Transverse colon (tissue), 4 donors: ENCODE results near the gene BGN. TPM values are rescaled to one million over a fixed set of nuclear protein-coding genes. Genes with fewer than 3 reads are reported as not detected.

Source experiments
- DNase-seq: peaks from one replicate; pipeline ENCODE4 v3.0.0-alpha.2; 2019
- H3K27ac ChIP-seq, 4 donors: fragments of 200-600 bp; sonication (generic); 2 replicates each; pipeline ENCODE4 v1.5.1; 2016 to 2018; ENCODE audit warnings: inconsistent platforms in 4 of 4
- H3K27me3 ChIP-seq: fragments of 200-600 bp; sonication (generic); 2 replicates; pipeline ENCODE4 v1.5.1; 2017; ENCODE audit warnings: inconsistent platforms
- H3K36me3 ChIP-seq, 4 donors: fragments of 200-600 bp; sonication (generic); 2 replicates each; pipeline ENCODE4 v1.5.1; 2017 to 2019; ENCODE audit warnings: inconsistent platforms in 4 of 4
- H3K4me1 ChIP-seq, 4 donors: fragments of 200-600 bp; sonication (generic); 2 replicates each; pipeline ENCODE4 v1.5.1; 2017 to 2020; ENCODE audit warnings: inconsistent platforms in 4 of 4
- H3K4me3 ChIP-seq, 4 donors: fragments of 200-600 bp; sonication (generic); 1 replicate in 1 of 4; 2 replicates in 3 of 4; pipeline versions ENCODE4 v1.5.1 to v1.6.1; 2017 to 2019; ENCODE audit warnings: inconsistent platforms in 4 of 4
- H3K9me3 ChIP-seq, 2 donors: fragments of 200-600 bp; sonication (generic); 2 replicates each; pipeline ENCODE4 v1.5.1; 2017 to 2019; ENCODE audit warnings: inconsistent platforms in 2 of 2
- EP300 ChIP-seq: sonication (generic); formaldehyde crosslinking; IDR thresholded peaks from one replicate; pipeline ENCODE4 v1.6.1; 2017; ENCODE audit warnings: antibody characterized with exemption, low read depth
- POLR2A ChIP-seq: fragments of 450-650 bp; IDR thresholded peaks from one replicate; pipeline ENCODE4 v1.6.1; 2016; ENCODE audit warnings: antibody characterized with exemption, mild to moderate bottlenecking, moderate library complexity
- POLR2AphosphoS5 ChIP-seq, 3 donors: sonication (generic); formaldehyde crosslinking; IDR thresholded peaks; one replicate each; pipeline ENCODE4 v1.6.1; 2016; ENCODE audit warnings: antibody characterized with exemption in 3 of 3
- WGBS, 2 donors: methylation state at CpG; one replicate each; pipeline ENCODE4 v1.1.5; 2018; ENCODE audit warnings: low coverage in 1 of 2; 5-methylcytosine and 5-hydroxymethylcytosine counted together
- in situ Hi-C, 4 donors: fragments of 200-750 bp; cut with MboI; loops; one replicate each; pipeline versions ENCODE4 v1.15.0 to v1.15.1; 2017; ENCODE audit warnings: low sequenced_read_pairs in 3 of 4, low pct_ligation_motif_present in 1 of 4, low pct_unique_long_range_greater_than_20kb in 1 of 4
- intact Hi-C: fragments of 100-400 bp; cut with DNase I; formaldehyde crosslinking; loops from one replicate; pipeline ENCODE4 v1.15.1; 2023; ENCODE audit warnings: low total_unique reads
- total RNA-seq, 4 donors: library from RNA; depleted of rRNA; stranded (reverse); fragments of >200 nt; gene quantifications; one replicate each; pipeline ENCODE4 v1.1.0, GENCODE V29; 2016
- TF ChIP-seq, protein P1 (sequence below), 5 experiments: fragments of 200-600 bp in 3 of 5; fragments of 450-650 bp in 2 of 5; sonication (generic) in 3 of 5; IDR thresholded peaks; 1 replicate in 2 of 5; 2 replicates in 3 of 5; pipeline ENCODE4 v1.5.1; 2016 to 2017; ENCODE audit warnings: antibody characterized with exemption in 5 of 5, inconsistent platforms in 3 of 5, mild to moderate bottlenecking in 2 of 5, moderate library complexity in 1 of 5

The BGN gene
- total RNA-seq, 4 donors from 2014 or later = 3.8 to 67.1 (median 10.5) TPM

DNA sequence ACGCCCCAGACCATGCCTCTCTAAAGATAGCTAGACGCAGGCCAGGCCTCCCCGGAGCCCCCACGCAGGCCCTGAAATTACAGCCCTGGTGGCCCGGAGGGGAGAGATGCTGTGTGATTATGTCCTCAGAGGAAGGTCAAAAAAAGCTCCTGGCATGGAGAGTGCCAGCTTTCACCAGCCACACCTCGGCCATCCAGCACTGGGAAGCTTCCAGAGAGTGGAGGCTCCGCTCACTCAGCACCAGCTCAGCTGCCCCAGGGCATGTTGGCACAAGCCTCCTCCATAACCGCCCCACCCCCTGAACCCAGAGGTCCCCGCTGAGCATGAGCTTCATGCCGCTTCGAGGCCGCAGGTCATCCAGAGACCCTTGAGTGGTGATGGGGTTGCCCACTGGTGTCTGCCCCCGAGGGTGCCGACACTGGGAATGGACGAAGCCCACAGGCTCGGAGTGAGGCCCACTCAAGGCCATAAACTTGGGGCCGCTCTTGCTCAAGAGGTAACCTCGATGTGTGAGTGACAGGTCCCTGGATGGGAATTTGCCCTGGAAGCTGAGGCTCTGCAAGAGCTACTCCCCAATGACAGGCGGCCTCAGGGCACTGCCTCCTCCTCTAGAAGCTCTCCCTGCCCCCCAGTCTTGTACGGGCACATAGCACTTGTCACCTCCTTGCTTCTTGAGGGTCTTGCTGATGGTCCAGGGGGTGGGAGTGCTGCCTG is 4.4 kb upstream of the BGN start:
- in situ Hi-C loops (no loop called here), intact Hi-C loops (no loop called here)
- H3K4me1 ChIP-seq = peaks cover 0 to 5% (median 0%) of the 10 kb centered on the region in 4 donors
- H3K27ac ChIP-seq = no peak overlapping the region
- peaks cover 3% of the 10 kb centered on the region for H3K27me3 ChIP-seq
- TF ChIP-seq POLR2AphosphoS5 (IDR thresholded peaks at IDR 0.05) (no peak), POLR2A (no peak), EP300 (no peak)
- TF ChIP-seq, protein P1, sequence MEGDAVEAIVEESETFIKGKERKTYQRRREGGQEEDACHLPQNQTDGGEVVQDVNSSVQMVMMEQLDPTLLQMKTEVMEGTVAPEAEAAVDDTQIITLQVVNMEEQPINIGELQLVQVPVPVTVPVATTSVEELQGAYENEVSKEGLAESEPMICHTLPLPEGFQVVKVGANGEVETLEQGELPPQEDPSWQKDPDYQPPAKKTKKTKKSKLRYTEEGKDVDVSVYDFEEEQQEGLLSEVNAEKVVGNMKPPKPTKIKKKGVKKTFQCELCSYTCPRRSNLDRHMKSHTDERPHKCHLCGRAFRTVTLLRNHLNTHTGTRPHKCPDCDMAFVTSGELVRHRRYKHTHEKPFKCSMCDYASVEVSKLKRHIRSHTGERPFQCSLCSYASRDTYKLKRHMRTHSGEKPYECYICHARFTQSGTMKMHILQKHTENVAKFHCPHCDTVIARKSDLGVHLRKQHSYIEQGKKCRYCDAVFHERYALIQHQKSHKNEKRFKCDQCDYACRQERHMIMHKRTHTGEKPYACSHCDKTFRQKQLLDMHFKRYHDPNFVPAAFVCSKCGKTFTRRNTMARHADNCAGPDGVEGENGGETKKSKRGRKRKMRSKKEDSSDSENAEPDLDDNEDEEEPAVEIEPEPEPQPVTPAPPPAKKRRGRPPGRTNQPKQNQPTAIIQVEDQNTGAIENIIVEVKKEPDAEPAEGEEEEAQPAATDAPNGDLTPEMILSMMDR (IDR thresholded peaks at IDR 0.05) = no peak
- no peaks in the 10 kb centered on the region for H3K36me3 ChIP-seq
- no peak overlapping the region for H3K4me3 ChIP-seq
- H3K9me3 ChIP-seq = no peaks in the 10 kb centered on the region
- WGBS, 2 donors = 87% methylated on average over 20 of the region's 20 CpGs; no CpG with 5 or more reads in 1 of the 2 donors
- DNase-seq = no peak

DNA sequence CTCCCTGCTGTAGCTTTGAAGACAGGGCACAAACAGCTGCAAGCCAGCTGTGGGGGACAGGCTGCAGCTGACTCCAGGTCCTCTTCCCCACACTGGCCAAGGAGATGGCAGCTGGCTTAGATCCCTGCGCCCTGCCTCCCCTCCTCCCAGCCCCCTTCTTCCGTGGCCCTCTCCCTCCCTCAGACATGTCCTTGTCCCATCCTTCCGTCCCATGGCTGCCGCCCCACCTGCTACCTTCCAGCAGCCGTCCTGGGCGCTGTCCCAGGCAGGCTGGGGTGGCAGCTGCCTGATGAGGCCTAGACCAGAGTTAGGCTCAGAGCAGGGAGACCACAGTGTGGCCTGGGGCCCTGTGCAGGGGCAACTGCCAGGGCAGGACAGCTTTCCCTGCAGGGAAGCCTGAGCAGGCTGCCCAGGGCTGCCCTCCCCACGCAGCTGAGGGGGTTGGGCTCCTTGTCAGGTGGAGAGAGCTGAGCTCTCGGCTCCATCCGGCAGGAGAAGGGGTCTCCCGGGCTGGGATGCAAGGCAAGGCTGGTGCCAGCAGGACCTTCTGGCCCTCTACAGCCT is 3.3 kb upstream of the BGN start:
- intact Hi-C loops = no loop called here
- DNase-seq = no peak
- no peak for TF ChIP-seq POLR2A
- TF ChIP-seq, protein P1 (IDR thresholded peaks at IDR 0.05) = no peak
- no peak for TF ChIP-seq EP300
- no peak for TF ChIP-seq POLR2AphosphoS5 (IDR thresholded peaks at IDR 0.05)
- Histone ChIP-seq H3K4me1 (peaks cover 0 to 5% (median 0%) of the 10 kb centered on the region in 4 donors), H3K36me3 (no peaks in the 10 kb centered on the region), H3K9me3 (no peaks in the 10 kb centered on the region), H3K27ac (no peak overlapping the region), H3K4me3 (no peak overlapping the region), H3K27me3 (peaks cover 7% of the 10 kb centered on the region)
- WGBS, 2 donors = 83% methylated on average over 6 of the region's 10 CpGs; no CpG with 5 or more reads in 1 of the 2 donors
- in situ Hi-C loops = no loop called here

DNA sequence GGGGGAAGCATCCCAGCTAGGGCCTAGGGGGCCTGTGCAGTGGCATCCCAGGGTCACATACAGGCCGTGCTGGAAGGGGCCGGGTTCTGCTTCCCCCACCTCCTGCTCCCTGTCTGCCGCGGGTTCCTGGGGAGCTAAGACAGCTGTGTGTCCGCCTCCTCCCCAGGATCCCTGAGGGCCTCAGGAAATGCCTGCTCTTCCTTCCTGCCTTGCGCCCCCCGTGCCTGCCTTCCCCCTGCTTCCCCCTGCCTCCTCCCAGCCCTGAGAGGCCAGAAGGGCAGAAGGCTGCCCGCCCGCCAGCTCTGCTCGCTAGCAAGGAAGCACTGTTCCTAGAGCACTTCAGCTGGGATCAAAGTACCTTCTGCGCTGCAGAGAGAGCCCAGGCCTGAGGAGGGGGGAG is 2.9 kb upstream of the BGN start:
- in situ Hi-C loops = no loop called here
- TF ChIP-seq, protein P1 (IDR thresholded peaks at IDR 0.05) = no peak
- TF ChIP-seq EP300 (no peak), POLR2A (no peak), POLR2AphosphoS5 (IDR thresholded peaks at IDR 0.05) (no peak)
- Histone ChIP-seq H3K27me3 (peaks cover 7% of the 10 kb centered on the region), H3K9me3 (no peaks in the 10 kb centered on the region), H3K36me3 (no peaks in the 10 kb centered on the region), H3K4me3 (no peak overlapping the region), H3K4me1 (peaks cover 0 to 5% (median 0%) of the 10 kb centered on the region in 4 donors), H3K27ac (no peak overlapping the region)
- no peak for DNase-seq
- intact Hi-C loops = no loop called here
- 51% methylated on average over 11 of the region's 11 CpGs; no CpG with 5 or more reads in 1 of the 2 donors for WGBS, 2 donors

DNA sequence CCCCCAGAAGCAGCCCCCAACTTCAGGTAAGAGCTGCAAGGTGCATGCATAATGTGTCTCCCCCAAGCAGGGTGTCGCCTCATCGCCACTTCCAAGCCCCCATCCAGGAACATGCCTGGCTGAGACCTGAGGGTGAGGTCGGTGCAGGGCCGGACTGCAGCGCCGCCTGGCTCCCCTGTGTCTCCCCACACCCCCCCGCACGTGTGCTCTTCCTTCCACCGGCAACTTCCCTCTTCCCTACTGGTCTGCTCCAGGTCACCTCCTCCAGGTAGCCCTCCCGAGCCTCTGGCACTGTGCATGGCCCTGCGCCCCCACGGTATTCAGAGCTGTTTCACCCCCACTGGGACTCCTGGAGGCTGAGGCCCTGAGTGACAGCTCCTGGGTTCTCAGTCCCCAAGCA is 2.2 kb upstream of the BGN start:
- peaks cover 7% of the 10 kb centered on the region for H3K27me3 ChIP-seq
- no peak overlapping the region for H3K4me3 ChIP-seq
- no peaks in the 10 kb centered on the region for H3K36me3 ChIP-seq
- H3K27ac ChIP-seq = no peak overlapping the region
- no peak for DNase-seq
- TF ChIP-seq POLR2A (no peak), POLR2AphosphoS5 (IDR thresholded peaks at IDR 0.05) (no peak), EP300 (no peak)
- TF ChIP-seq, protein P1 (IDR thresholded peaks at IDR 0.05) = no peak
- H3K9me3 ChIP-seq = no peaks in the 10 kb centered on the region
- in situ Hi-C loops = no loop called here
- intact Hi-C loops = no loop called here
- H3K4me1 ChIP-seq = peaks cover 0 to 5% (median 0%) of the 10 kb centered on the region in 4 donors
- 83% methylated on average over 12 of the region's 12 CpGs; no CpG with 5 or more reads in 1 of the 2 donors for WGBS, 2 donors
